HG02759 (cell line): ENCODE data around the gene CAMKK2.
A peak's percentile ranks its signal among the peaks of the same experiment; 100 is the strongest.
"Not testable (repeated sequence)": the region's sequence is repeated elsewhere in the genome, so short reads cannot be mapped to it uniquely, and the experiment has no call there.

Source experiments
- ATAC-seq: cut with Tn5 transposase; IDR thresholded peaks from one replicate; pipeline ENCODE4 v1.9.1; 2021; ENCODE audit warnings: mild to moderate bottlenecking, moderate library complexity; ENCODE audit not compliant: unreplicated experiment

CAMKK2 gene

GRCh38 chr12:121296618-121297434 lies at the start of gene CAMKK2:
TSS of gene CAMKK2 (minus strand) at chr12:121296709. CDS start at chr12:121274526, 22,183 bp downstream.
- ATAC-seq, result peak; percentile 77

- no peak for ATAC-seq
Measured at GRCh38 chr12:121345151-121345815, 48.8 kb upstream of the CAMKK2 start.

GRCh38 chr12:121344506-121344905 lies 48.0 kb upstream of the CAMKK2 start:
- ATAC-seq, result no peak

DNA sequence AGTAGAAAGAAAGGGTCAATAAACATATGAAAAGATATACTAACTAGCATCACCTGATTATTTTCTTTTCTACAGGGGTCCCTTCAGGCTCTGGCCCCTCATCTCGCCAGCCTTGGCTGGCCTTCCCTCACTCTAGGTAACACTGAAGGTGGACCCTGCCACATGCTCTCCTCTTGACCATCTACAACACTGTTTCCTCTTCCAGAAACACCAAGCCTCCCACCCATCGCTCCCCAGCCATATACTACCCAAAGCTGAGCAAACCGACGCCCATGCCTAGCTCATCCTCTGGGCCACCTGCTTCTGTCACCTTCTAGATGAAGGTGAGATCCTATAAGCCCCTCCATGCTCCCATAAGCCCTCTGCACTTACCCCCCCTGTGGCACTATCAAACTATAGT lies 40.9 kb upstream of the CAMKK2 start:
- ATAC-seq, result no peak

DNA sequence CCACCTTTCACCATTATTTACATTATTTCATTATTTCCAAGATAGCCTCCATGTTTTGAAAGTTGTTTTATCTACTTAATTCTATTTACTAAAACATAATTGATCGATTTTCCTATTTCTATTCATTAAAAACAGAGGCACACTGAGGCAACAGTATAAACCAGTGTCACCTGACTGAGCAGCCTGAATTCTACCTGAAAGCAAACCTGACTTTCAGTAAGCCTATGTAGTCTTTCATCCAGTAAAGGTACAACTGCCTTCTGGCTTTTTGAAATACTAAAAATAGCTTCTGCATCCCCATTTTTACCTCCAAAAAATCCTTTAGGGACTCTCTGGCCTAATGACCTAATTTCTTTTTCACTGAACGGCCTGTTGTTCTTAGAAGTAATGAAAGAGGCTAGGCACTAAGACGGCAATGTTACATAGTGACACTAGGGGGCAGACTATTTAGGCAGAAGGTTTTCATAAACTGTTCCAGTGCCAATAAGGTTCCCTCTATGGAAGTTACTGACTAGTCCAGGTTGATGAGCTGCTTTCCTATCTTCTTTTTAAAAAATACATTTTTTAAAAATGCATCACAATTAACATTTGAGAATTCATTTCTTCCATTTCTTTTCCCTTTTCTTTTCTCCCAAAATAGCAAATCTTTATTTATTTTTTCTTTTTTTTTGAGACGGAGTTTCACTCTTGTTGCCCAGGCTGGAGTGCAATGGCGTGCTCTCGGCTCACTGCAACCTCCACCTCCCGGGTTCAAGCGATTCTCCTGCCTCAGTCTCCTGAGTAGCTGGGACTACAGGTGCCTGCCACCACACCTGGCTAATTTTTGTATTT lies 38.2 kb upstream of the CAMKK2 start:
- ATAC-seq, result no peak

DNA sequence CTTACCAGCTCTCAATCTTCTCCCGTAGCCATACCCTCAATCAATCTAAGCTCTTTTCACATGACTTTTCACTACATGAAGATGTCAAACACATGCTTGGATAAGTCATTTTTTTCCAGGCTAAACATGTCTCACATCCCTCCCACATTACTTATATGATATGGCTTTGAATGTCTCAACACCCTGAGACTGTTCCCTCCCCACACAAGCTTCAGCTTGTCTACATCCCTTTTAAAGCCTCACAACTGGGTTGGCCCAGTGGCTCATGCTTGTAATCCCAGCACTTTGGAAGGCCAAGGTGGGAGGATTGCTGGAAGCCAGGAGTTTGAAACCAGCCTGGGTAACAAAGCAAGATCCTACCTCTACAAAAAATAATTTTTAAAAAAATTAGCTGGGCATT lies 37.2 kb upstream of the CAMKK2 start:
- no peak for ATAC-seq

DNA sequence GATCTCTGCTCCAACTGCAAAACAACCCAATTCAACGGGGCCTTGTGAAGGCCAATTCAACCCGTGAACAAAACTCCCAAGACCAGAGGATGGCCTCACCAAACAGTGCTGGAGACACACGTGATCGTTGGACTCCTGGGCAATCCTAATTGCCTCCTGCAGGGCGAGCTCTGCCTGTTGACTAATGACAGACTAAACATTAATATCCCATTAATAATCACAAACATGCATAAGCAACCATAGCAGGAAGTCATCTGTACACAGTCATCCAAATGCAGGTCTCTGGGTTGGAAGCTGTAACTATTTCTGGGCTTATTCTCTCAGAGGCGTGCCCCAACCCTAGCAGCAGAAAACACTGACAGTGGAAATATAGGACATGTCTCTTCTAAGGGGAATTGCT lies 34.7 kb upstream of the CAMKK2 start:
- ATAC-seq, result no peak

- ATAC-seq, result no peak
Measured at GRCh38 chr12:121330692-121331091, 34.2 kb upstream of the CAMKK2 start.

DNA sequence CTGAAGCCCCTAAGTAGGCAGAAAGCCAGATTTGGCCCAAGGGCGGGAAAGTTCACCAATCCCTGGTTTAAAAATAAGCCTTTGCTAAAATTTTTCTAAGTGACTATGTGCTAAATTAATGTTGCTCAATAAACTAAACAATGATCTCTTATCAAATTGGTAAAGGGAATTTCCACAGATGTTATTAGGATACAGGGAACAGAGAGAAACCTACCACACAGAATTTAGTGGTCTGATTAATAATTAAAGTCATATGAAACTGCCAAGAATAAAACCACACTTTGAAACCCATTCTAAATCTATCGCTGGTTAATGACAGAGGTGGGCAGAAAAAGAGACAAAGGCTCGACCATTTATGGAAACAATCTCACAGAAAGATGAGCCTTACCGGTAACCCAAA lies 33.7 kb upstream of the CAMKK2 start:
- ATAC-seq, result no peak

GRCh38 chr12:121328620-121329019 lies 32.1 kb upstream of the CAMKK2 start:
- no peak for ATAC-seq

DNA sequence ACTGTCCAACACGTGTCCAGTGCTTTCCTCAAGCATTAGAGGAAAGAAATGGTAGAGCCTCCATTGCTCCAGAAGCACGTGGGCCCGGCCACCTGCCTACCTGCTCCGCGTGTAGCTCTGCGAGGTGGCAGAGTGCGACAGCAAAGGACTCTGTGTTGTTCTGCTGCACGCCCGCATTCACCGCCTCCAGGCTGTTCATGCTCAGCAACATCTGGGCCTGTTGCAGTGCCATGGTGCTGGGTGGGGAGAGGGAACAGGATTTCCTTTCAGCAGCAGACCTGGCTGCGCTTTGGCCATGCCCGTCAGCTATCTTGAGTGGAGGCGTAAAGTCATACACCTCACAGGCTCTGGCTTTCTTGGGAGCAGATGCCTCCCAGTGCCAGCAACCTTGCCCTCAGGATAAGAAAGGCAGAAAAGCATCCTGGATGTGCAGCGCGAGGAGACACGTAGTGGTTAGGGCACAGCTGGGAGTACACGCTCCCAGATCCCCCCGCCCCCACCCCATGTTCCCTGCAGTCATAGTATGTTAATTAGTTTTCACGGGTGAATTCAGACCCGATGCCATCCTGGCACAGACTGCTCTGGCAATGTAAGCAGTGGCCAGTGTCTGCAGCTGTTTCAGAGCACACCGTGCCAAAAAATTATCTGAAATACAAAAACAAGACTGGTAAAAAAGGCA lies 30.6 kb upstream of the CAMKK2 start:
- ATAC-seq, result no peak

GRCh38 chr12:121325922-121326396 lies 29.4 kb upstream of the CAMKK2 start:
- no peak for ATAC-seq

DNA sequence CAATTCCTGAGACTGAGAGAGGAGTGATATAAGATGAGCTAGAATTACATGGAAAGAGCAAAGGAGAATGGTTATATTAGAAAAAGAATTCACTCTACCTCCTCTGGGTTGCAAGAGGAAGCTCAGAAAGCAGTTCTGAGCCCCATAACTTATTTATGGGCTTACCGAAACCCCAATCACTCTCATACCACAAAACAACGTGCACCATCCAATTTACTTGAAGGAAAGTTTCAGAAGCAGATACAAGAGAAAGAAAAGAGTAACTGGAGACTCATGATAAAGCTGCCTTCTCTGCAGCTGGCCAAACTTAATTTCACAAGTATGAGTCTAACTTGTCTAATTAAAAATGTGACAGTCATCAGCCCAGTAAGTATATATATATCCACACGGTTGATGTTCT lies 27.4 kb upstream of the CAMKK2 start:
- no peak for ATAC-seq

GRCh38 chr12:121318121-121318520 lies 21.6 kb upstream of the CAMKK2 start:
- ATAC-seq, result no peak

- no peak for ATAC-seq
Measured at GRCh38 chr12:121314431-121314830, 17.9 kb upstream of the CAMKK2 start.

DNA sequence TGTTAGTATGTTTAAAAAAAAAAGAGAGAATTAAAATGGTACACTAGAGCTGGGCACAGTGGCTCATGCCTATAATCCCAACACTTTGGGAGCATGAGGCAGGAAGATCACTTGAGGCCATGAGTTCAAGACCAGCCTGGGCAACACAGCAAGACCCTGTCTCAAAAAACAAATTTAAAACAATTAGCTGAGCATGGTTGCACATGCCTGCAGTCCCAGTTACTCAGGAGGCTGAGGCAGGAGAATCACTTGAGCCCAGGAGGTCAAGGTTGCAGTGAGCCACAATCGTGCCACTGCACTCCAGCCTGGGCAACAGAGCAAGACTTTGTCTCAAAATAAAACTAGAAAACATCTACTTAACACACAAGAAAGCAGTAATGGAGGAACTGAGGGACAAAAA lies 13.7 kb upstream of the CAMKK2 start:
- ATAC-seq, result not testable (repeated sequence)

DNA sequence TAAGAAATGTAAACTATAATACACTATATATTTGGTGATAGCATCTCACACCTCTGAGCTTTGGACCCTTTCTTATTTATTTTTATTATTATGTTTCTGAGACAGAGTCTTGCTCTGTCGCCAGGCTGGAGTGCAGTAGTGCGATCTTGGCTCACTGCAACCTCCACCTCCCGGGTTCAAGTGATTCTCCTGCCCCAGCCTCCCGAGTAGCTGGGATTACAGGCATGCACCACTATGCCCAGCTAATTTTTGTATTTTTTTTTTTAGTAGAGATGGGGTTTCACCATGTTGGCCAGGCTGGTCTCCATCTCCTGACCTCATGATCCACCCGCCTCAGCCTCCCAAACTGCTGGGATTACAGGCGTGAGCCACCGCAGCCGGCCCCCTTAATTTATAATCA lies 10.9 kb upstream of the CAMKK2 start:
- not testable (repeated sequence) for ATAC-seq

DNA sequence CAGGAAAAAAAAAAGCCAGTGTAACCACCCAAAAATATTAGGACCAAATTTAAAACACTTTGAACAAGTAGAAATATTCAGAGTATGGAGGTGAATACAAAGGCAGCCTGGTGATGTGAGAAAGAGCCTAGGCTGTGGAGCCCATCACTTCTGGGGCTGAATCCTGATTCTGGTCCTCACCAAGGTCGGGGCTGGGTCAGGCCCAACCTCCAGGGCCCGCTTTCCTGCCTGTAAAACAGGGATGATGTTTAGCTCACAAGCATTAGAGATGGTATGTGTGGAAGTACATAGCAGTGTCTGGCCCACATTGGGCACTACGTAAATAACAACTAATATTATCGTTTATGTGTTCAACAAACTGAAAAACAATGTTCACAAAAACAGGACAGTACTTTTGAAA lies 7.8 kb upstream of the CAMKK2 start:
- no peak for ATAC-seq

GRCh38 chr12:121301876-121302275 lies 5.4 kb upstream of the CAMKK2 start:
- no peak for ATAC-seq

DNA sequence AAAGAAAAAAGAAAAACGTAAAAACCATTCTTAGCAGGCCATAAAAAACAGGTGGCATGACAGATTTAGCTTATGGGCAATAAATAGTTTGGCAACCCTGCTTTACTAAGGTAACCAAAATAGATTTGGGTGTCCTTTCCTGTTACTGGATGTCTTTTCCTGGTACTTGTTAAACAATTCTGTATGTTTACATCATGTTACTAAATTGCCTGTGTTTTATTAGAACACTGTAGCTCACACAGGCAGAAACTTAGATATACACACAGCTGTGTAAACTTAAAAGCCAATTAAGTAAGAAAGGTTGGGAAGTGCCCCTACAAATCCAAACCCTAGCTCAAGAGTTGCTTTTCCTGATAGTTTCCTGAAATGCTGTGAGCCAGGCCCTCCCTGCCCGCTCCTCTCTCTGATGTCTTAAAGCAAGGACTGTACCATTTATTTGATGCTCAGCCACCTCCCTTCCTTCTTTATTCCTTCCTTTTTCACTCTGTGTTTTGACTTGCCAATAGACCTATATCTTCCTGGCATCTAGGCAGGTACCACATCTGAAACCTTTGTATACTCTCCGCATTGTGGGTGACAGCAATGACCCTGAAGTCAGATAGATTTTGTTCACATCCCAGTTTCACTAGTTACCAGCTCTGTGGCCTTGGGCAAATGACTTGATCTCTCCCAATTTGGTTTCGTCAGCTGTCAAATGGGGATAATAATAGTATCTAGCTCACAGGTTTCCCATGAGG lies 3.7 kb upstream of the CAMKK2 start:
- no peak for ATAC-seq
